ENCODE measurements around the gene RBFOX2. TPM values are rescaled to one million over a fixed set of nuclear protein-coding genes. Genes with fewer than 3 reads are reported as not detected.

RBFOX2 gene
- total and polyA plus RNA-seq, 2 of the 13 experiments (the other 11 are each of a cell fraction or from before 2014, with no cell fraction given) = 37.3 to 40.4 TPM

DNA sequence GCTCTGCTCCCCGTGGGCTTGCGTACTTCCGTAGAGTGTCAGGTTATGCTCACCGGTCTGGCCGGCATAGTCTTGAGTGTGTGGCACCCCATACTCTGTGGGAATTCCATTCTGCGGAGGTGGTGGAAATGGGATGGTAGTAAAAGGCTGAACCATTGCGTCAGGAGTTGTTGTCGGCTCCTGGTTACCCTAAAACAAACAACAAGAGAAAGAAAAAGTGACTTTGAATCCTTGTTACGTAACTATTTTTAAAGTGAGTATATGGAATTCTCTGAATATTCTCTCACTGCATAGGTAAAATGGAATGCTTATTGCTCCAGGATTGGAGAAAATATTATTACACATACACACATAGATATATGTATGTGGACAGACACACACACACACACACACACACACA, 218.8 kb downstream of the RBFOX2 start (continued):
- no peak for TF ChIP-seq NFKB2 (CRISPR knock-in tag; IDR thresholded peaks at IDR 0.05; ENCODE audit: borderline replicate concordance)
- TF ChIP-seq, protein P1, sequence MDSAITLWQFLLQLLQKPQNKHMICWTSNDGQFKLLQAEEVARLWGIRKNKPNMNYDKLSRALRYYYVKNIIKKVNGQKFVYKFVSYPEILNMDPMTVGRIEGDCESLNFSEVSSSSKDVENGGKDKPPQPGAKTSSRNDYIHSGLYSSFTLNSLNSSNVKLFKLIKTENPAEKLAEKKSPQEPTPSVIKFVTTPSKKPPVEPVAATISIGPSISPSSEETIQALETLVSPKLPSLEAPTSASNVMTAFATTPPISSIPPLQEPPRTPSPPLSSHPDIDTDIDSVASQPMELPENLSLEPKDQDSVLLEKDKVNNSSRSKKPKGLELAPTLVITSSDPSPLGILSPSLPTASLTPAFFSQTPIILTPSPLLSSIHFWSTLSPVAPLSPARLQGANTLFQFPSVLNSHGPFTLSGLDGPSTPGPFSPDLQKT (CRISPR knock-in tag; IDR thresholded peaks at IDR 0.05; ENCODE audit: borderline replicate concordance) = no peak
- TF ChIP-seq GATAD1 (CRISPR knock-in tag; IDR thresholded peaks at IDR 0.05) = no peak
- TF ChIP-seq NFIC (IDR thresholded peaks at IDR 0.05; ENCODE audit: low read length) = no peak
- TF ChIP-seq ATF7-NPFF (CRISPR knock-in tag; IDR thresholded peaks at IDR 0.05; ENCODE audit: low read depth) = no peak
- TF ChIP-seq GTF3A (CRISPR knock-in tag; conservative IDR thresholded peaks at IDR 0.05) = no peak
- TF ChIP-seq, protein P2, sequence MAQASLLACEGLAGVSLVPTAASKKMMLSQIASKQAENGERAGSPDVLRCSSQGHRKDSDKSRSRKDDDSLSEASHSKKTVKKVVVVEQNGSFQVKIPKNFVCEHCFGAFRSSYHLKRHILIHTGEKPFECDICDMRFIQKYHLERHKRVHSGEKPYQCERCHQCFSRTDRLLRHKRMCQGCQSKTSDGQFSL (CRISPR knock-in tag; IDR thresholded peaks at IDR 0.05) = no peak
- TF ChIP-seq ZNF766 (CRISPR knock-in tag; IDR thresholded peaks at IDR 0.05; ENCODE audit: borderline replicate concordance) = no peak
- no peak for TF ChIP-seq FOXK1 (CRISPR knock-in tag; IDR thresholded peaks at IDR 0.05; ENCODE audit: borderline replicate concordance, low read depth)
- TF ChIP-seq ZNF75D (CRISPR knock-in tag; IDR thresholded peaks at IDR 0.05; ENCODE audit: borderline replicate concordance) = no peak
- no peak for TF ChIP-seq CHD2 (IDR thresholded peaks at IDR 0.05; ENCODE audit: low read depth, low read length)
- TF ChIP-seq, protein P3, sequence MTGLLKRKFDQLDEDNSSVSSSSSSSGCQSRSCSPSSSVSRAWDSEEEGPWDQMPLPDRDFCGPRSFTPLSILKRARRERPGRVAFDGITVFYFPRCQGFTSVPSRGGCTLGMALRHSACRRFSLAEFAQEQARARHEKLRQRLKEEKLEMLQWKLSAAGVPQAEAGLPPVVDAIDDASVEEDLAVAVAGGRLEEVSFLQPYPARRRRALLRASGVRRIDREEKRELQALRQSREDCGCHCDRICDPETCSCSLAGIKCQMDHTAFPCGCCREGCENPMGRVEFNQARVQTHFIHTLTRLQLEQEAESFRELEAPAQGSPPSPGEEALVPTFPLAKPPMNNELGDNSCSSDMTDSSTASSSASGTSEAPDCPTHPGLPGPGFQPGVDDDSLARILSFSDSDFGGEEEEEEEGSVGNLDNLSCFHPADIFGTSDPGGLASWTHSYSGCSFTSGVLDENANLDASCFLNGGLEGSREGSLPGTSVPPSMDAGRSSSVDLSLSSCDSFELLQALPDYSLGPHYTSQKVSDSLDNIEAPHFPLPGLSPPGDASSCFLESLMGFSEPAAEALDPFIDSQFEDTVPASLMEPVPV (CRISPR knock-in tag; IDR thresholded peaks at IDR 0.05) = no peak
- no peak for TF ChIP-seq FOSL2 (CRISPR knock-in tag; IDR thresholded peaks at IDR 0.05)
- no peak for TF ChIP-seq KLF6 (CRISPR knock-in tag; IDR thresholded peaks at IDR 0.05)
- TF ChIP-seq ZSCAN31 (CRISPR knock-in tag; IDR thresholded peaks at IDR 0.05; ENCODE audit: low read depth) = no peak
- TF ChIP-seq IKZF1 (IDR thresholded peaks at IDR 0.05) = no peak
